Mammary epithelial cell (primary cell): ENCODE data around the gene URM1.

Experiments
- EZH2 ChIP-seq: IDR thresholded peaks from 2 replicates; pipeline ENCODE4 v1.6.1; 2012; ENCODE audit warnings: low read length, inconsistent platforms, borderline replicate concordance
- TF ChIP-seq, protein P1 (sequence below), 2 donors: IDR thresholded peaks in 1 of 2; conservative IDR thresholded peaks in 1 of 2; 2 replicates each; pipeline ENCODE4 v1.5.1; 2011 to 2012; ENCODE audit warnings: inconsistent platforms in 2 of 2, low read length in 2 of 2, mild to moderate bottlenecking in 2 of 2, control low read depth in 1 of 2, low read depth in 1 of 2; ENCODE audit not compliant: insufficient read depth in 1 of 2; ENCODE audit errors: extremely low read depth in 1 of 2

DNA sequence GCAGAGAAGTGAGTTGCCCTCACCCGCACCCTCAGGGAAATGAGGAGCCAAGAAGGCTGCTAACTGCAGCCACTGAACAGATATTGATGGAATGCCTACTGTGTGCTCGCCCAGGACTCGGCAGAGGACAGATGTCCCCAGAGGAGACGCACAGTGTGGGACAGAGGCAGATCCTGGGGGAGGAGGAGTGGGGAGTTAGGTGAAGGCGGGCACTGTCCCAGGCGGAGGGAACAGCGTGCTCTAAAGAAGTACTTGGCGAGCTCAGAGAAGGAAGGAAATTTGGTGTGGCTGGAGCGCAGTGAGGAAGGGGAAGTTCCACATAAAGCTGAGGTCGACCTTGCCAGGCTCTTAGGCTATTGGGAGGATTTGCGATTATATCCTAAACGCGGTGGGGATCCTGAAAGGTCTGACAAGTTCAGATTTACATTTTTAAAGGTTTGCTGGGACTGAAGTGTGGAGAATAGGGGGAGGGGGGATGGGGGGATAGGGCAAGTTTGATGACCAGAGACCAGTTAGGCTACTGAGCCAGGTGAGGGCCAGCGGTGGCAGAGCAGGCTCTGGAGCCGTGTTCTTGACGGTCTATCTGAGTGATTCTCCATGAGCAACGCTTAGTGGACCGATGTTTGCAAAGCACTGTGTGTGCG is 25.9 kb downstream of the URM1 start:
- TF ChIP-seq, protein P1, sequence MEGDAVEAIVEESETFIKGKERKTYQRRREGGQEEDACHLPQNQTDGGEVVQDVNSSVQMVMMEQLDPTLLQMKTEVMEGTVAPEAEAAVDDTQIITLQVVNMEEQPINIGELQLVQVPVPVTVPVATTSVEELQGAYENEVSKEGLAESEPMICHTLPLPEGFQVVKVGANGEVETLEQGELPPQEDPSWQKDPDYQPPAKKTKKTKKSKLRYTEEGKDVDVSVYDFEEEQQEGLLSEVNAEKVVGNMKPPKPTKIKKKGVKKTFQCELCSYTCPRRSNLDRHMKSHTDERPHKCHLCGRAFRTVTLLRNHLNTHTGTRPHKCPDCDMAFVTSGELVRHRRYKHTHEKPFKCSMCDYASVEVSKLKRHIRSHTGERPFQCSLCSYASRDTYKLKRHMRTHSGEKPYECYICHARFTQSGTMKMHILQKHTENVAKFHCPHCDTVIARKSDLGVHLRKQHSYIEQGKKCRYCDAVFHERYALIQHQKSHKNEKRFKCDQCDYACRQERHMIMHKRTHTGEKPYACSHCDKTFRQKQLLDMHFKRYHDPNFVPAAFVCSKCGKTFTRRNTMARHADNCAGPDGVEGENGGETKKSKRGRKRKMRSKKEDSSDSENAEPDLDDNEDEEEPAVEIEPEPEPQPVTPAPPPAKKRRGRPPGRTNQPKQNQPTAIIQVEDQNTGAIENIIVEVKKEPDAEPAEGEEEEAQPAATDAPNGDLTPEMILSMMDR (conservative IDR thresholded peaks at IDR 0.05 in 1 of 2, IDR thresholded peaks at IDR 0.05 in 1 of 2; ENCODE audit: extremely low read depth in 1 of 2, insufficient read depth in 1 of 2, low read depth in 1 of 2, low read length in 2 of 2) = no peak
- TF ChIP-seq EZH2 = no peak
